ENCODE measurements around the gene HOXB3.

DNA sequence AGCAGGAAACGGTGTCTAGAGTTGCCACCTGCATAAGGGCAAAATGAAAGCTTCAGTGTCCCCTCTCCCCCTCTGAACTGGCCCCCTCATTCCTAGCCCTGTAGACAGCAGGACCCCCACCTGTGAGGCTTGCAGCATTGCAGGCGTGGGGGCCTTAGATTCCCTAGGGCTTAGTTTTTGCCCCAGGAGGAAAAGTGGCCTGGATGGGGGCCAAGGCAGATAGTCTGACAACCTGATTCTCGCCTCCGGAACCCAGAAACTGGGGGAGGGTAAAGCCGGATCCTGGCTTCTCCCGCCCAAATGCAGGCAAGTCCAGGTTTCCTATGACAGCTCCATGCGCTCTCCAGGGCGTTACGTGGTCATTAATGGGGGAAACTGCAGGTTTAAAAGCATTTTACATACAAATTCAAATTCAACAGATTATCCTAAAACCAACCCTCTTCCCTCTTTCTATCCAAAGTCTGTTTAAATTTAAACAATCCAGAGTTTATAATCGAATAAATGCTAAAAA, 15.4 kb upstream of the HOXB3 start:
- no peak for TF ChIP-seq REPIN1 (tag by site-specific recombination; IDR thresholded peaks at IDR 0.05; ENCODE audit: low read depth)
- TF ChIP-seq PRDM4 (tag by site-specific recombination; IDR thresholded peaks at IDR 0.05): no peak
- no peak for TF ChIP-seq ZNF558 (tag by site-specific recombination; IDR thresholded peaks at IDR 0.05)
- TF ChIP-seq CTCF (tag by site-specific recombination; IDR thresholded peaks at IDR 0.05): no peak

Measured in HEK293 (cell line).